Activated CD4-positive, alpha-beta T cell treated with anti-CD3 and anti-CD28 coated beads, Interleukin-2, amount 10 ng/mL, durations not matched to agents 7 days and 5 days (primary cell): ENCODE measurements around the gene ACSS2. TPM values are rescaled to one million over a fixed set of nuclear protein-coding genes. Genes with fewer than 3 reads are reported as not detected.

Experiments
- CTCF ChIA-PET: fragments of 350-600 bp; sonication (Branson Sonifier 250); formaldehyde crosslinking; loops from one replicate; lab custom pipeline; 2021; ENCODE audit warnings: antibody characterized with exemption; lab: Charles Lee
- POLR2A ChIA-PET: fragments of 350-600 bp; sonication (Branson Sonifier 250); formaldehyde crosslinking; loops from one replicate; lab custom pipeline; 2021; ENCODE audit warnings: antibody characterized with exemption; lab: Charles Lee
- DNase-seq: peaks from one replicate; pipeline ENCODE4 v3.0.0-alpha.2; 2020
- H3K27ac Mint-ChIP-seq: one replicate; pipeline ENCODE4 v1.8.0; 2021; ENCODE audit warnings: mild to moderate bottlenecking, moderate library complexity, mixed read lengths
- H3K27me3 Mint-ChIP-seq: one replicate; pipeline ENCODE4 v1.8.0; 2021; ENCODE audit warnings: mixed read lengths
- H3K36me3 Mint-ChIP-seq: one replicate; pipeline ENCODE4 v1.8.0; 2021; ENCODE audit warnings: low read depth, mixed read lengths
- H3K4me1 Mint-ChIP-seq: one replicate; pipeline ENCODE4 v1.8.0; 2021; ENCODE audit warnings: mixed read lengths
- H3K4me3 Mint-ChIP-seq: one replicate; pipeline ENCODE4 v1.8.0; 2021; ENCODE audit warnings: mild to moderate bottlenecking, moderate library complexity, mixed read lengths
- H3K9me3 Mint-ChIP-seq: one replicate; pipeline ENCODE4 v1.8.0; 2021; ENCODE audit warnings: mixed read lengths
- total RNA-seq, 2 experiments: library from RNA; stranded (reverse); gene quantifications; one replicate each; pipeline ENCODE4 v1.2.3, GENCODE V29; 2021

ACSS2 gene
- total RNA-seq, 2 experiments from 2014 or later: 33.0 to 36.1 TPM

DNA sequence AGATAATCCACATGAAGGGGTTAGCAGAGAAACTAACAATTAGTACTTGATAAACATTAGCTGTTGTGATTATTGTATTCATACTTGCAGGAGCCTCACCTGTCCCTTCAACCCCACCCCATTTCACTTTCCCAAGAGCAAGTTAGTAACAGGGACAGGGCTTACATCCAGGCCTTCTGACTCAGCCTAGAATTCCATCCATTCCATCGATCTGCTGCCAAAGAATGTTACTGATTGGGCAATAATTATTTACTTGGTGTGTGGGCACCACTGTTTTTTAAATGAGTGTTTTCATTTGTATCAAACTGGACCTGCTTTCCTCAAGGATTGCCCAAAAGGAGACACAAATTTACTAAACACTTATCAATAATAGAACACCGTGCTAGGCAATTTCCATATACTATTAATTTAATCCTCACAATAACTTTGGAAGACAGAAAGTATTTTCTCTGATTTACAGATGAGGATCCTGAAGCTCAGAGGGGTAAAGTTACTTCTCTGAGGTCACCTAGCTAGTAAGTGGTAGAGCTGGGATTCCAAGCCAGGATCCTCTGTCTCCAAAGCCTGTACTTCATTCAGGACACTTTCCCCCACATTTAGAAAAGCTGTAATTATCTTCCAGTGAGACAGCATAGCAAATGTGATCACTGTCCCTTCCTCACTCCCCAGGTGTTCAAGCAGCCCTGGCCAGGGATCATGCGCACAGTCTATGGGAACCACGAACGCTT is 46.4 kb downstream of the ACSS2 start:
- Mint-ChIP-seq H3K27ac (no peak overlapping the region), H3K4me3 (no peak overlapping the region), H3K9me3 (peaks cover 2% of the 10 kb centered on the region), H3K27me3 (no peaks in the 10 kb centered on the region), H3K4me1 (peaks cover 32% of the 10 kb centered on the region), H3K36me3 (peaks cover 36% of the 10 kb centered on the region)
- no peak for DNase-seq
- ChIA-PET POLR2A (no interaction called here), CTCF (interaction anchor here (0.9 to 2.0 kb wide), 2 partner anchors 9 to 12 kb away, joined by 3 to 5 read pairs; no protein-coding TSS in a partner anchor)

DNA sequence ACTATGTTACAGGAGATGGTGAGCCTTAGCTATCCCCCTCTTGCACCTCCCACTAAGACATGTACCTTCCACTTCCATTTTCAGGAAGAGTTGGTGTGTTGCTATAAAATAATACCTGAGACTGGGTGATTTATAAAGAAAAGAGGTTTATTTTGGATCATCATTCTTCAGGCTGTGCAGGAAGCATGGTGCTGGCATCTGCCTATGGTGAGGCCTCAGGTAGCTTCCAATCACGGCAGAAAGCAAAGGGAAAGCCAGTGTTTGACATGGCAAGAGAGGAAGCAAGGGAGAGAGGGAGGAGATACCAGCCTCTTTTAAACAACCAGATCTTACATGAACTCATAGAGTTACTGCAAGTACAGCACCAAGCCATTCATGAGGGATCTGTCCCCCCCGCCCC is 47.0 kb downstream of the ACSS2 start:
- CTCF ChIA-PET: interaction anchor here (0.9 kb wide), 1 partner anchor 12 kb away, joined by 3 read pairs; no protein-coding TSS in a partner anchor
- no peak for DNase-seq
- peaks cover 35% of the 10 kb centered on the region for H3K36me3 Mint-ChIP-seq
- POLR2A ChIA-PET: no interaction called here
- H3K27ac Mint-ChIP-seq: no peak overlapping the region
- H3K4me3 Mint-ChIP-seq: no peak overlapping the region
- no peaks in the 10 kb centered on the region for H3K27me3 Mint-ChIP-seq
- H3K4me1 Mint-ChIP-seq: peaks cover 26% of the 10 kb centered on the region
- peaks cover 2% of the 10 kb centered on the region for H3K9me3 Mint-ChIP-seq

GRCh38 chr20:34925341-34925740 is 48.9 kb downstream of the ACSS2 start:
- peaks cover 17% of the 10 kb centered on the region for H3K4me1 Mint-ChIP-seq
- no peaks in the 10 kb centered on the region for H3K9me3 Mint-ChIP-seq
- POLR2A ChIA-PET: no interaction called here
- no peaks in the 10 kb centered on the region for H3K27me3 Mint-ChIP-seq
- H3K4me3 Mint-ChIP-seq: no peak overlapping the region
- peaks cover 30% of the 10 kb centered on the region for H3K36me3 Mint-ChIP-seq
- no peak for DNase-seq
- CTCF ChIA-PET: no interaction called here
- no peak overlapping the region for H3K27ac Mint-ChIP-seq

- no peaks in the 10 kb centered on the region for H3K9me3 Mint-ChIP-seq
- DNase-seq: no peak
- ChIA-PET CTCF (no interaction called here), POLR2A (no interaction called here)
- no peak overlapping the region for H3K4me3 Mint-ChIP-seq
- no peak overlapping the region for H3K27ac Mint-ChIP-seq
- H3K27me3 Mint-ChIP-seq: no peaks in the 10 kb centered on the region
- H3K4me1 Mint-ChIP-seq: peaks cover 15% of the 10 kb centered on the region
- peaks cover 31% of the 10 kb centered on the region for H3K36me3 Mint-ChIP-seq
Observed at GRCh38 chr20:34925981-34926380, 49.6 kb downstream of the ACSS2 start.

DNA sequence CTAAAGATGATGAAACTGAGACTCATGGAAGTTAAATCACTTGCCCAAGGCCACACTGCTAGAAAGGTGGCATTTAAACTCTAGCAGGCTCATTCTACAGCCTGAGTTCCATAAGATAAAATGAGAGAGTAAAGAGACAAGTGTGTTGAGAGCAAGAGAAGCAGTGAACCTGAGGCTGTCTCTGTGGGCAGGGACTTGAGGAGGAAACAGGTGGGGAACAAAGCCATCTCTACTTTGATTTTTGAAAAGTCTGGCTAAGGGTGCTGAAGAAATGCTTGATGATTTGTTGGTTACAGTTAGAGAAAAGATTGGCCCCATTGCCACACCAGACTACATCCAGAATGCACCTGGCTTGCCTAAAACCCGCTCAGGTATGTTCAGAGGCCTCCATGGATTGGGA is 50.2 kb downstream of the ACSS2 start:
- no peaks in the 10 kb centered on the region for H3K27me3 Mint-ChIP-seq
- H3K36me3 Mint-ChIP-seq: peaks cover 32% of the 10 kb centered on the region
- no peaks in the 10 kb centered on the region for H3K9me3 Mint-ChIP-seq
- peaks cover 10% of the 10 kb centered on the region for H3K4me1 Mint-ChIP-seq
- CTCF ChIA-PET: no interaction called here
- H3K27ac Mint-ChIP-seq: no peak overlapping the region
- DNase-seq: no peak
- H3K4me3 Mint-ChIP-seq: no peak overlapping the region
- POLR2A ChIA-PET: no interaction called here

GRCh38 chr20:34927736-34928135 is 51.3 kb downstream of the ACSS2 start:
- no peaks in the 10 kb centered on the region for H3K9me3 Mint-ChIP-seq
- DNase-seq: no peak

DNA sequence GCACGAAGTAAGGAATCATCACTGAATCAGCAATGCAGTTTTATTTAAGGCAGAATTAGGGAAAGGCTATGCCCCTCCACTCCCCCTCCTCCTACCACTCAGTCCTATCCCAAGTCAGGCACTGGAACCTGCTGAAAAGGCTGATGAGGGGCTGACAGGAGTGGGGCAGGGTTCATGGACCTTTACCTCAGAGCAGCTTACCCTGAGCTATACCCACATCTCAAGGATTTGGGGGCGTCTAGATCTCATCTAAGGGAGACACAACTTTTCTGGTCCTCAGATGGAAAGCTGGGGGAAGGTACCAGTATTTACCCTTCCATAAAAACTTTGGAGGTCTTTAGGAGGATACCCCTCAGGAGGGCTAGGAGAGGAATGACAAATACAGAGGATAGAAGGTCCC is 52.0 kb downstream of the ACSS2 start:
- CTCF ChIA-PET: interaction anchor here (1.4 to 1.8 kb wide), 2 partner anchors 10 to 15 kb away, joined by 4 to 5 read pairs; no protein-coding TSS in a partner anchor
- POLR2A ChIA-PET: no interaction called here
- Mint-ChIP-seq H3K36me3 (peaks cover 36% of the 10 kb centered on the region), H3K9me3 (no peaks in the 10 kb centered on the region), H3K27me3 (no peaks in the 10 kb centered on the region), H3K4me3 (no peak overlapping the region), H3K27ac (no peak overlapping the region), H3K4me1 (peaks cover 8% of the 10 kb centered on the region)
- no peak for DNase-seq

More at GRCh38 chr20:34927736-34928135, 51.3 kb downstream of the ACSS2 start:
- CTCF ChIA-PET: interaction anchor here (1.3 to 1.8 kb wide), 3 partner anchors 10 to 16 kb away, joined by 3 to 5 read pairs (median 4); no protein-coding TSS in a partner anchor
- Mint-ChIP-seq H3K4me1 (peaks cover 8% of the 10 kb centered on the region), H3K27me3 (no peaks in the 10 kb centered on the region), H3K27ac (no peak overlapping the region), H3K4me3 (no peak overlapping the region), H3K36me3 (peaks cover 34% of the 10 kb centered on the region)
- POLR2A ChIA-PET: no interaction called here

DNA sequence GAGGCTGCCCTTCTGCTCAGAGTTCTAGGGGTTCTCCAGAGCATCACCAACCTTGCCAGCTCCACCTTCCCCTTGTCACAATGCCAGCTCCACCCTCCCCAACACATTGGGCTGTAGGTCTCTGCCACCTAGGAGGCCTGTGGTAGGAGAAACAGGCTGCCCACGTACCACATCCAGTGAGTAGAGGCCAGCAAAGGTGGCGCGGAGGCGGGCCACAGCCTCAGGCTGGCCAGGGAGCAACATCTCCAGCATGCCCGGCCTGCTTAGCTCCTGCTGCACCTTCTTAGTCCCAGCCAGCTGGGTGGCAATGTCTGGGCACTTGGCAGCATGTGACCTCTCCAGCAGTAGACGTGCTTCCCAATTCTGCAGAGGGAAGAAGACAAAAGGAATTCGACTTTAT is 55.4 kb downstream of the ACSS2 start:
- no peak overlapping the region for H3K4me3 Mint-ChIP-seq
- CTCF ChIA-PET: interaction anchor here (1.0 to 1.5 kb wide), 4 partner anchors 10 to 59 kb away, joined by 3 to 5 read pairs (median 4); partner anchors contain the start of gene GGT7
- H3K27ac Mint-ChIP-seq: no peak overlapping the region
- no peaks in the 10 kb centered on the region for H3K9me3 Mint-ChIP-seq
- no peaks in the 10 kb centered on the region for H3K4me1 Mint-ChIP-seq
- POLR2A ChIA-PET: no interaction called here
- no peaks in the 10 kb centered on the region for H3K27me3 Mint-ChIP-seq
- H3K36me3 Mint-ChIP-seq: peaks cover 31% of the 10 kb centered on the region
- DNase-seq: no peak

GRCh38 chr20:34938466-34939163 is 62.2 kb downstream of the ACSS2 start:
- Mint-ChIP-seq H3K36me3 (peaks cover 33% of the 10 kb centered on the region), H3K4me1 (no peaks in the 10 kb centered on the region), H3K27me3 (no peaks in the 10 kb centered on the region), H3K27ac (no peak overlapping the region), H3K9me3 (no peaks in the 10 kb centered on the region), H3K4me3 (no peak overlapping the region)
- POLR2A ChIA-PET: no interaction called here
- no peak for DNase-seq
- CTCF ChIA-PET: interaction anchor here (0.8 kb wide), 1 partner anchor 73 kb away, joined by 3 read pairs; no protein-coding TSS in a partner anchor

GRCh38 chr20:34940081-34940481 is 63.7 kb downstream of the ACSS2 start:
- H3K9me3 Mint-ChIP-seq: no peaks in the 10 kb centered on the region
- H3K4me1 Mint-ChIP-seq: no peaks in the 10 kb centered on the region
- H3K4me3 Mint-ChIP-seq: no peak overlapping the region
- H3K27ac Mint-ChIP-seq: no peak overlapping the region
- POLR2A ChIA-PET: no interaction called here
- CTCF ChIA-PET: interaction anchor here (1.1 kb wide), 1 partner anchor 33 kb away, joined by 4 read pairs; no protein-coding TSS in a partner anchor
- H3K27me3 Mint-ChIP-seq: no peaks in the 10 kb centered on the region
- DNase-seq: no peak
- H3K36me3 Mint-ChIP-seq: peaks cover 31% of the 10 kb centered on the region

GRCh38 chr20:34941226-34941625 is 64.8 kb downstream of the ACSS2 start:
- Mint-ChIP-seq H3K36me3 (peaks cover 35% of the 10 kb centered on the region), H3K4me1 (no peaks in the 10 kb centered on the region), H3K4me3 (no peak overlapping the region), H3K9me3 (no peaks in the 10 kb centered on the region), H3K27me3 (no peaks in the 10 kb centered on the region), H3K27ac (no peak overlapping the region)
- ChIA-PET POLR2A (no interaction called here), CTCF (interaction anchor here (0.5 to 1.2 kb wide), 6 partner anchors 9 to 93 kb away, joined by 3 to 5 read pairs (median 3); partner anchors contain the start of genes GSS and MYH7B)
- DNase-seq: no peak

- POLR2A ChIA-PET: no interaction called here
- CTCF ChIA-PET: interaction anchor here (0.7 to 1.1 kb wide), 2 partner anchors 14 to 50 kb away, joined by 3 read pairs; partner anchors contain the start of genes GSS and MYH7B
- DNase-seq: no peak
- H3K27me3 Mint-ChIP-seq: no peaks in the 10 kb centered on the region
- no peaks in the 10 kb centered on the region for H3K9me3 Mint-ChIP-seq
- H3K4me1 Mint-ChIP-seq: no peaks in the 10 kb centered on the region
- peaks cover 29% of the 10 kb centered on the region for H3K36me3 Mint-ChIP-seq
- no peak overlapping the region for H3K4me3 Mint-ChIP-seq
- H3K27ac Mint-ChIP-seq: no peak overlapping the region
Observed at GRCh38 chr20:34942301-34942700, 65.9 kb downstream of the ACSS2 start.
